Measurements from ENCODE around the gene KCND3.

Gene KCND3

DNA sequence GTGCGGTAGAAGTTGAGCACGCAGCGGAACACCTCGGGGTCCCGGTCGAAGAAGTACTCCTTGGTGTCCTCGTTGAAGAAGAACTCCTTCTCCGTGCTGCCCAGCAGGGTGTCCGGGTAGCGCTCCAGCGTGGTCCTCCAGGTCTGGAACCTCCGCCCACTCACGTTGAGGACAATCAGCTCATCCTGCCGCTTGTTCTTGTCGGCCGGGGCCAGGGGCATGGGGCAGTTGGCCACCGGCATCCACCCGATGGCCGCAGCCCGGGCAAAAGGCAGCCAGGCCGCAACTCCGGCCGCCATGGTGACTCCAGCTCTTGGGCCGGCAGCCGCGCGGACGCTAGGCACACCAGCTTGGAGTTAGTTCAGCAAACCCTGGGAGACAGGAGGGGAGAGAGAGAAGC, 7.0 kb downstream of the KCND3 start:
- peaks cover 80% of the 10 kb centered on the region for H3K27me3 Mint-ChIP-seq
- DNase-seq (ENCODE audit: low spot score in 2 of 2) (no peak), ATAC-seq (replicated peaks; ENCODE audit: extremely low read depth, poor library complexity, severe bottlenecking) (no peak)
- no peak overlapping the region for H3K4me3 Mint-ChIP-seq
- H3K9me3 Mint-ChIP-seq, result no peaks in the 10 kb centered on the region
- no peak overlapping the region for H3K27ac Mint-ChIP-seq (ENCODE audit: low read depth)
- H3K4me1 Mint-ChIP-seq, result no peaks in the 10 kb centered on the region
- H3K36me3 Mint-ChIP-seq (ENCODE audit: insufficient read depth), result no peaks in the 10 kb centered on the region

DNA sequence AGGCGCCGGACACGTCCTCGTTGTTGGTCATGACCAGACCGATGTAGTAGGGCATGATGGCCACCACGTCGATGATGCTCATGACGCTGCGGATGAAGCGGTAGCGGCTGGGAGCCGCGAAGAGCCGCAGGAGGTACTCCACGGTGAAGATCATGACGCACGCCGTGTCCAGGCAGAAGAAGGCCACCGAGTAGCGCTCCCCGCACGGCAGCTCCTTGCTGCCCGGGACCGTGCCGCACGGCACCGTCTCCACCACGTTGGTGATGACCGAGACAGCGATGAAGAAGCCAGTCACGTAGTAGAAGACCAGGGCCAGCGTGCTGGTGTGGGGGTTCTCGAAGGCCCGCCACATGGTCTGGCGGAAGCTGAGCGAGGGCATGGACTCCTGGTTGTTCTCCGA, 7.6 kb downstream of the KCND3 start:
- Mint-ChIP-seq H3K4me3 (no peak overlapping the region), H3K27me3 (peaks cover 80% of the 10 kb centered on the region), H3K27ac (ENCODE audit: low read depth) (no peak overlapping the region), H3K36me3 (ENCODE audit: insufficient read depth) (no peaks in the 10 kb centered on the region), H3K4me1 (no peaks in the 10 kb centered on the region), H3K9me3 (no peaks in the 10 kb centered on the region)
- ATAC-seq (replicated peaks; ENCODE audit: extremely low read depth, poor library complexity, severe bottlenecking) (no peak), DNase-seq (ENCODE audit: low spot score in 2 of 2) (no peak)

DNA sequence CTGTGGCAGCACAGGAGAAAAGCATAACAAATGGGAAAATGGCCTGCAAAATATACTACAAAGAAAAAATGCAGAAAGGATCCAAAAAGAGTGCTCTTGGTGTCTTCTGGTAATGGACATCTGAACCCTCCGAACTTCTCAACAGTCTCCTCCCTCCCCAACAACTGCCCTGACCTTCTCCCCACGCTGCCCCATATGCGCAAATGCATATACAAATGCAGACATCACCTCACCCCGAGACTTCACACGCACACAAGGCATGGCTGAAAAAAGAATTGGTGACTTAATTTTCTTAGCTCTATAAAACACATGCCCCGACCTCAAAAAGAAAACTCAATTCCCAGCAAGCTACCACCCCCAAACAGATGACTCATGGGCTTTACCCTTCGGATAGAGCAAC, 8.4 kb downstream of the KCND3 start:
- ATAC-seq (replicated peaks; ENCODE audit: extremely low read depth, poor library complexity, severe bottlenecking) (no peak), DNase-seq (ENCODE audit: low spot score in 2 of 2) (no peak)
- Mint-ChIP-seq H3K36me3 (ENCODE audit: insufficient read depth) (no peaks in the 10 kb centered on the region), H3K4me3 (no peak overlapping the region), H3K9me3 (no peaks in the 10 kb centered on the region), H3K4me1 (no peaks in the 10 kb centered on the region), H3K27ac (ENCODE audit: low read depth) (no peak overlapping the region), H3K27me3 (peaks cover 80% of the 10 kb centered on the region)

DNA sequence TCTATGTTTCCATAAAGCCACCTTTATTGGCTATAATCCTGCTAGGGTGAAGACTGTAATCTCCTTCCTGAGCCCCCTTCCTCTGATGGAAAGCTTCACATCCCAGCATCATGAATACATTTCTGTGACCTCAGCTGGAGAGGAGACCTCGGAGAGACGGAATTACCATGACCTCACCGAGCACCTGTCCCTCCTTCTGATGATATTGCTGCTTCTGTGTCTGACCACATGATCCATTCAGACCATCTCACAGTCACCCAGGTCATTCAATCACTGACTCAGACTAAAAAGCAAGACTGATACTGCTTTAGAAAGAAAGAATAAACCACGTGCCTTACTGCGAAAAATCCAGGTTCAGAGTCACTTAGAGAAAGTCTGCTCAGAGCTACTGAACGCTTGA, 8.8 kb downstream of the KCND3 start:
- H3K4me3 Mint-ChIP-seq, result no peak overlapping the region
- H3K27me3 Mint-ChIP-seq, result peaks cover 80% of the 10 kb centered on the region
- no peaks in the 10 kb centered on the region for H3K4me1 Mint-ChIP-seq
- no peak overlapping the region for H3K27ac Mint-ChIP-seq (ENCODE audit: low read depth)
- ATAC-seq (replicated peaks; ENCODE audit: extremely low read depth, poor library complexity, severe bottlenecking), result no peak
- no peaks in the 10 kb centered on the region for H3K36me3 Mint-ChIP-seq (ENCODE audit: insufficient read depth)
- H3K9me3 Mint-ChIP-seq, result no peaks in the 10 kb centered on the region
- DNase-seq (ENCODE audit: low spot score in 2 of 2), result no peak

DNA sequence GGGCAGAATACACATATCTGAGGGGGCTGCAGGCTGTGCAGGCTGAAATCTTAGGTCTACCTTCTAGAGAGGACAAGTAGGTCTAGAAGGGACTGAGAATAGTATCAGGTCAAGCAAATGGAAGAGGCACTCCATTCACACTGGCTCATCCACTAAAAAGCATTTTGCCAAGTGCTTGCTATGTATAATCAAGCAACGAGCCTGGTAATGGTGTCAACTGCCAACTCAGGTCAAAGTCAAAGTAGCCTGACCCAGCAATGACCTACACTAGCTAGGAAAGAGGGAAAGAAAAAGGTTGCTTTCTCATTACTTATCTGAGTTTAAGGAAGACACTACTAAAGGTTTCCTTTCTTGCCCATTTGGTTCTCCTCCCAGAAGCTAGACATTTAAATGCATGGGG, 10.8 kb downstream of the KCND3 start:
- Mint-ChIP-seq H3K4me1 (no peaks in the 10 kb centered on the region), H3K4me3 (no peak overlapping the region), H3K27me3 (peaks cover 77% of the 10 kb centered on the region)

DNA sequence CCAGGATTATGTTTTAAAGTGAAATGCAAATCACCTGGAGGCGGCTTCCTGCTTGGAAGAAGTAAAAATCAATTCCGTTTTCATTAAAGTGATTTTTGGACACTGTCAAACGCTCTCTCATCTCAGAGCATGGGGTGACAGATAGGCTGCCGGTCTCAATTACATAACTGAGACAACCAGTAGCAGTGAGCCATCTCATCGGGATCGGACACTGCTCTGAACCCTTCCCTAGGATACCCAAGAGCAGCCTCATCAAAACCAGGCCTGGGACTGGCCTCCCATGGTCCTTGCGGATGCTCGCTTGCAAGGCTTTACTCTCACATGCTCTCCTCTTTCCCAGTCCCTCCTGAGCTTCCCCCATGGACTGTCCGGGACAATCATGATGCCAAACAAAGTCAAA, 12.1 kb downstream of the KCND3 start:
- Mint-ChIP-seq H3K27me3 (peaks cover 77% of the 10 kb centered on the region), H3K9me3 (no peaks in the 10 kb centered on the region)

More for the DNA sequence above, 10.8 kb downstream of the KCND3 start:
- Mint-ChIP-seq H3K27ac (ENCODE audit: low read depth) (no peak overlapping the region), H3K36me3 (ENCODE audit: insufficient read depth) (no peaks in the 10 kb centered on the region), H3K9me3 (no peaks in the 10 kb centered on the region)
- no peak for ATAC-seq (replicated peaks; ENCODE audit: extremely low read depth, poor library complexity, severe bottlenecking)
- no peak for DNase-seq (ENCODE audit: low spot score in 2 of 2)

DNA sequence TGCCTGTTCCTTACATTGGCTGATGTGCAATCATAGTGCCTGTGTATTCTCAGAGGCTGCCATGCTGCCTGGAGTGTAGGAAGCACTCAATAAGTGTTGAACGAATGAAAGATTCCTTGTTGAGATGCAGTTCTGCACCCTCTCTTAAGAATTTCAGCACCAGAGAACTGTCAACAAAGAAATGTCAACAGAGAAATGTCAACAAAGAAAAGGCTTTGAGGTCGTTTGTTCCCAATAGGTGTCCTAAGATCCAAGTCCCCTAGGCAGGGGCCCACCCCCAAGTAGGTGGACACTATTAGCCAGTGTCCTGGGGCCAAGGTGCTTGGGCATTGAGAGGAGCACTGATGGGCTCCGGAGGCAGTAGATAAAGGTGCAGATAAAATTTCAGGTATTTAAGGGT, 12.6 kb downstream of the KCND3 start:
- H3K27ac Mint-ChIP-seq (ENCODE audit: low read depth), result no peak overlapping the region
- H3K4me3 Mint-ChIP-seq, result no peak overlapping the region

More for the DNA sequence above, 12.1 kb downstream of the KCND3 start:
- Mint-ChIP-seq H3K4me1 (no peaks in the 10 kb centered on the region), H3K27ac (ENCODE audit: low read depth) (no peak overlapping the region), H3K36me3 (ENCODE audit: insufficient read depth) (no peaks in the 10 kb centered on the region), H3K4me3 (no peak overlapping the region)
- ATAC-seq (replicated peaks; ENCODE audit: extremely low read depth, poor library complexity, severe bottlenecking), result no peak
- no peak for DNase-seq (ENCODE audit: low spot score in 2 of 2)

DNA sequence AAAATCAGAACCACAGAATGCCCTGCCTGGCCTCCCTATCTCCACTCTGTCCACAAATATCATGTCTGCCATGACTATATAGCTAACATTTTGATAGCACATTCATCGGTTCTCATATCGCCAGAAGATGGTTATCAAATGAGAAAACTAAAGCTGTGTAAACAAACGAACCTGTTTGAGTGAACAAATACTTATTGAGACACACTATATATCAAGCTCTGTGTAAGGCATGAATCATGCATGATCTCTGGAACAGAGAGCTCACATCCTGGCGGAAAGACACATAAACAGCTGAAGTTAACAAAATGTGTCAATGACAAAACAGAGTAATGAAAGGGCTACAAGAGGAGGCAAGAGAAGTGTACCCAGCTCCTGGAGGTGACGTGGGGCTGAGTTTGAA, 13.1 kb downstream of the KCND3 start:
- DNase-seq (ENCODE audit: low spot score in 2 of 2) (no peak), ATAC-seq (replicated peaks; ENCODE audit: extremely low read depth, poor library complexity, severe bottlenecking) (no peak)
- no peaks in the 10 kb centered on the region for H3K9me3 Mint-ChIP-seq
- peaks cover 84% of the 10 kb centered on the region for H3K27me3 Mint-ChIP-seq
- no peaks in the 10 kb centered on the region for H3K36me3 Mint-ChIP-seq (ENCODE audit: insufficient read depth)
- H3K4me3 Mint-ChIP-seq, result no peak overlapping the region
- no peaks in the 10 kb centered on the region for H3K4me1 Mint-ChIP-seq
- H3K27ac Mint-ChIP-seq (ENCODE audit: low read depth), result no peak overlapping the region

More for the DNA sequence above, 12.6 kb downstream of the KCND3 start:
- peaks cover 82% of the 10 kb centered on the region for H3K27me3 Mint-ChIP-seq
- no peak for ATAC-seq (replicated peaks; ENCODE audit: extremely low read depth, poor library complexity, severe bottlenecking)
- H3K36me3 Mint-ChIP-seq (ENCODE audit: insufficient read depth), result no peaks in the 10 kb centered on the region
- H3K9me3 Mint-ChIP-seq, result no peaks in the 10 kb centered on the region
- DNase-seq (ENCODE audit: low spot score in 2 of 2), result no peak
- H3K4me1 Mint-ChIP-seq, result no peaks in the 10 kb centered on the region

DNA sequence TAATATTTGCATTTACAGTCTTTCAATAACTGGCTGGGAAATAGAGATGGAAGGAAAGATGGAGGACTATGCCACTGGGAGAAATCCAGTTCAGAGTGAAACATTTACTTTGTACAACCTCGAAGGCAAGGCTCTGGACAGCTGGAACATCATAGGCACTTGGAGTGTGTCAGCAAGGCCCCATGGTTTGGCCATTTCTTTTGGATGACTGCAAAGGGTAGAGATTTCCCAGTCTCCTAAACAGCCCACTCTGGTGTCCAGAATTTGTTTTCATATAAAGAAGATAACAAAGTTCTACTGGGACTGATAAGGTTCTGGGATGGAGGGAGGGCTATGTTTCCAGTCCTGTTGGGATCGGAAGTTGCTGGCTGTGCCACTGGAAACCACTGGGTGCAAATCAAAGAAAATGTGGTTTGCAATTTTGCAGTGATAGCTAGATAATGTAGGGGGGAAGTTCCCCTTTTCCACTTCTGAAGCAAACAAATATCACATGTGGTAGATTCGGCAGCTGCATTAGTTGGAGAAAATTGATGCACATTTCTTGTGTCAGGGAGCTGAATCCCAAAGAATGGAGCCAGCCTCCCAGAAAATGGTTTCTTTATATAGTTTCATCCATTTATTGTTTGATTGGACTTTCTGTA, 16.2 kb downstream of the KCND3 start:
- H3K9me3 Mint-ChIP-seq, result no peaks in the 10 kb centered on the region
- DNase-seq (ENCODE audit: low spot score in 2 of 2) (no peak), ATAC-seq (replicated peaks; ENCODE audit: extremely low read depth, poor library complexity, severe bottlenecking) (no peak)
- H3K36me3 Mint-ChIP-seq (ENCODE audit: insufficient read depth), result no peaks in the 10 kb centered on the region
- H3K4me3 Mint-ChIP-seq, result no peak overlapping the region
- H3K27ac Mint-ChIP-seq (ENCODE audit: low read depth), result no peak overlapping the region
- peaks cover 92% of the 10 kb centered on the region for H3K27me3 Mint-ChIP-seq
- no peaks in the 10 kb centered on the region for H3K4me1 Mint-ChIP-seq

DNA sequence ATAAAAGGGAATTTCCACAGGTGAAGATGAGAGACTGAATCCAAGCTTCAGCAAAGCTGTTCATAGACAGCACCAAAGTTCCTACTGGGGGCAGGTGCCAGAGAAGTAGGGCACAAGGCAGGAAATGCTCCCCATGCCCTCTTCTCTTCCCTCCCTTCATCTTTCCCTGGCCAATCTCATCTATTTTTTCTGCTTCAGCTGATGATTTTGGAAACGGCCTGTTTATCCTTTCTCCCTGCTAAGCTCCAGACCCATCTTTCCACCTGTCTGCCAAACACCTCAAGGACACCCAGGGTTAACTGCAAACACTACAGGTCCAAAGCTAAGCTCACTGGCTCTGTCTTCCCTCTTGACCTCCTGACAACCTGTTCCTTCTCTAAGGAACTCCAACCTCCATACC, 18.1 kb downstream of the KCND3 start:
- ATAC-seq (replicated peaks; ENCODE audit: extremely low read depth, poor library complexity, severe bottlenecking) (no peak), DNase-seq (ENCODE audit: low spot score in 2 of 2) (no peak)
- Mint-ChIP-seq H3K27ac (ENCODE audit: low read depth) (no peak overlapping the region), H3K36me3 (ENCODE audit: insufficient read depth) (no peaks in the 10 kb centered on the region), H3K4me3 (no peak overlapping the region), H3K4me1 (no peaks in the 10 kb centered on the region), H3K9me3 (no peaks in the 10 kb centered on the region), H3K27me3 (peaks cover 86% of the 10 kb centered on the region)

DNA sequence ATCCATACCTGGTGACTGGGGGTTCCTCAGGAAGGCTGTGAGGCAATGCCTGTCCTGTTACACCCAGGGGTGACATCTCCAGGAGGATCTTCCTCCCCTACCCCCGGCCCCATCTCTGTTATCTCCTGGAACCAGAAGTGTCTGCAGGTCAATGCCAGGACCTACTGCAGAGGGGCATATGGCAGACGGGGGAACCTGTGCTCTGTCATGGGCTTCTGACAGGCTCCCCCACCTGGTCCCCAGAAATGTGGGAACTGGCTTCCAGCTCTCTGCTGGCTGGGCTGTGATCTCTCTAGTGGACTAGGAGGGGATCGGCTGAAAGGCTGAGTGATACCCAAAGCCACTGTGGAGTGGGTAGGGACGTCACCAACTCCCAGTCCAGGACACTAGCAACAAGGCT, 21.0 kb downstream of the KCND3 start:
- H3K27me3 Mint-ChIP-seq, result peaks cover 92% of the 10 kb centered on the region
- no peak overlapping the region for H3K4me3 Mint-ChIP-seq
- DNase-seq (ENCODE audit: low spot score in 2 of 2) (no peak), ATAC-seq (replicated peaks; ENCODE audit: extremely low read depth, poor library complexity, severe bottlenecking) (no peak)
- no peaks in the 10 kb centered on the region for H3K4me1 Mint-ChIP-seq
- no peaks in the 10 kb centered on the region for H3K9me3 Mint-ChIP-seq
- H3K36me3 Mint-ChIP-seq (ENCODE audit: insufficient read depth), result no peaks in the 10 kb centered on the region
- H3K27ac Mint-ChIP-seq (ENCODE audit: low read depth), result no peak overlapping the region

DNA sequence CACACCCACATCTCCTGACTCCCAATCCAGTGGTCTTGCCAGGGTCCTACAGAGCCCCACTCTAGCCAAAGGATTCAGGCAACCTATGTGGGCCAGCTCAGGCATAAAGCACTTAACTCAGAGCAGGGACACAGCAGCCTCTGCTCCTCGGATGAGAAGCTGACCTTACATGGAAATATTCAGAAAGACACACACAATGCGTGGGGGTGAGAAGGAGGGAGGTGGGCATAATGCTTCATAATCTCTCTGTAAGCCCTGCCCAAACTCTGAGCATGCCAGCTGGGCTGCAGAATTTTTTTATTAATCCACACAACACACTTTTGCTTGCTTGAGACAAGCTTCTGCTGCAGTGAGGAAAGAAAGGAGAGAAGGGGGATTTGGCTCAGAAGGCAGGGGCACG, 21.6 kb downstream of the KCND3 start:
- no peaks in the 10 kb centered on the region for H3K4me1 Mint-ChIP-seq
- H3K27me3 Mint-ChIP-seq, result peaks cover 94% of the 10 kb centered on the region
- no peak for DNase-seq (ENCODE audit: low spot score in 2 of 2)
- H3K4me3 Mint-ChIP-seq, result no peak overlapping the region
- H3K9me3 Mint-ChIP-seq, result no peaks in the 10 kb centered on the region
- ATAC-seq (replicated peaks; ENCODE audit: extremely low read depth, poor library complexity, severe bottlenecking), result no peak
- no peak overlapping the region for H3K27ac Mint-ChIP-seq (ENCODE audit: low read depth)
- H3K36me3 Mint-ChIP-seq (ENCODE audit: insufficient read depth), result no peaks in the 10 kb centered on the region

DNA sequence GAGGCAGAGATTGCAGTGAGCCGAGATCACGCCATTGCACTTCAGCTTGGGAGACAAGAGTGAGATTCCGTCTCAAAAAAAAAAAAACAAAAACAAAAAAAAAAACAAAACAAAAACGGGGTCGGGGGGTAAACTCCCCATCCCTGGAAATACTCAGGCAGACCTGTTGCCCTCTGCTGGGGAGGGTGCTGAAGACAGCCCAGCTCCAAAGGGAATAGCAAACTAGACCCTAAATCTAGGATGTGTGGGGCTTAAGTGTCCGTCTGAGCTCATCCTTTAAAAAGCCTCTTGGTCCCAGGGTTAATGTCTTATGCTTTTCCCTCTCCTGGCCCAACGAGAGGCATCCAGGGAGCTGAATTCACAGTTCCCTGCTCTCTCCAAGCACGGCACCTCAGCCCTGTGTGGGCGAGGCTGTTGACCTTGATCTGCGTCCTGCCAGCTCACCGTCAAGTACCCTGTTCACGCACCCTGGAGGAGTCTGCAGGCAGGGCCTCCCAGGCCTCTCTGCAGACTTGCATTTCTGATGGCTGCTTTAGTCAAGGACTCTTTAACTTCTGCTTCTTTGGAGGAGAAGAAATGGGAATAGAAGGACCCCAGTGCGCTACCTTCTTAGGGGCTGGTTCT, 22.3 kb downstream of the KCND3 start:
- Mint-ChIP-seq H3K27ac (ENCODE audit: low read depth) (no peak overlapping the region), H3K36me3 (ENCODE audit: insufficient read depth) (no peaks in the 10 kb centered on the region), H3K4me3 (no peak overlapping the region), H3K4me1 (no peaks in the 10 kb centered on the region), H3K9me3 (no peaks in the 10 kb centered on the region), H3K27me3 (peaks cover 94% of the 10 kb centered on the region)
- no peak for ATAC-seq (replicated peaks; ENCODE audit: extremely low read depth, poor library complexity, severe bottlenecking)
- DNase-seq (ENCODE audit: low spot score in 2 of 2), result no peak
